Subcutaneous abdominal adipose tissue (tissue), 5 donors: ENCODE measurements around the gene IL1B.

Source experiments
- H3K27ac ChIP-seq: one replicate; pipeline ENCODE4 v1.7.0; 2013; ENCODE audit warnings: low read depth, mild to moderate bottlenecking, inconsistent platforms, low read length, moderate library complexity
- H3K27me3 ChIP-seq, 5 donors: one replicate each; pipeline ENCODE4 v1.7.0; 2013; ENCODE audit warnings: low read length in 5 of 5, inconsistent platforms in 1 of 5; ENCODE audit not compliant: control insufficient read depth in 5 of 5, insufficient read depth in 4 of 5
- H3K36me3 ChIP-seq, 5 donors: one replicate each; pipeline ENCODE4 v1.7.0; 2013; ENCODE audit warnings: low read length in 5 of 5; ENCODE audit not compliant: control insufficient read depth in 5 of 5, insufficient read depth in 5 of 5
- H3K4me1 ChIP-seq, 5 donors: one replicate each; pipeline ENCODE4 v1.7.0; 2013; ENCODE audit warnings: low read length in 5 of 5, mild to moderate bottlenecking in 3 of 5, moderate library complexity in 1 of 5; ENCODE audit not compliant: control insufficient read depth in 5 of 5, insufficient read depth in 5 of 5
- H3K4me3 ChIP-seq, 5 donors: one replicate each; pipeline ENCODE4 v1.7.0; 2013; ENCODE audit warnings: low read length in 5 of 5, low read depth in 1 of 5
- H3K9ac ChIP-seq, 5 donors: one replicate each; pipeline ENCODE4 v1.7.0; 2013; ENCODE audit warnings: low read length in 5 of 5, mild to moderate bottlenecking in 4 of 5, moderate library complexity in 3 of 5
- H3K9me3 ChIP-seq, 5 donors: one replicate each; pipeline ENCODE4 v1.7.0; 2013; ENCODE audit warnings: low read length in 5 of 5; ENCODE audit not compliant: control insufficient read depth in 5 of 5
- donor health status: healthy.
- donor health status: healthy.
- donor health status: healthy.
- donor health status: healthy.
- donor health status: healthy.

IL1B gene

DNA sequence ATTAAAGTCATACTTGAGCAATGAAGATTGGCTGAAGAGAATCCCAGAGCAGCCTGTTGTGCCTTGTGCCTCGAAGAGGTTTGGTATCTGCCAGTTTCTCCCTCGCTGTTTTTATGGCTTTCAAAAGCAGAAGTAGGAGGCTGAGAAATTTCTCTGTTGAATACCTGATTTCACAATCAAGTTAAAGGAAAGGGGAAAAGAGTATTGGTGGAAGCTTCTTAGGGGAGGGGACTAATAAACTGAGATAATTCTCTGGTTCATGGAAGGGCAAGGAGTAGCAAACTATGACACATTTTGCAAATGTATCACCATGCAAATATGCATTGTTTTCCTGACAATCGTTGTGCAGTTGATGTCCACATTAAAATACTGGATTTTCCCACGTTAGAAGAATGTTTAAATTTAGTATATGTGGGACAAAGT, at the start of gene IL1B:
Gene IL1B (minus strand): TSS at position 85 of the 423 bp plus-strand sequence. CDS start 550 bp downstream, outside the sequence.
- H3K4me1 ChIP-seq = peaks cover 4 to 48% (median 35%) of the 10 kb centered on the region in 5 donors
- no peaks in the 10 kb centered on the region for H3K36me3 ChIP-seq
- peak within 1 kb of the TSS in 1 of 5 donors; percentile 19 for H3K4me3 ChIP-seq
- H3K27ac ChIP-seq = no peak within 1 kb of the TSS
- H3K9ac ChIP-seq = peak within 1 kb of the TSS in 1 of 5 donors; percentile 1
- peaks cover 0 to 5% (median 0%) of the 10 kb centered on the region in 5 donors for H3K27me3 ChIP-seq
- H3K9me3 ChIP-seq = no peaks in the 10 kb centered on the region

DNA sequence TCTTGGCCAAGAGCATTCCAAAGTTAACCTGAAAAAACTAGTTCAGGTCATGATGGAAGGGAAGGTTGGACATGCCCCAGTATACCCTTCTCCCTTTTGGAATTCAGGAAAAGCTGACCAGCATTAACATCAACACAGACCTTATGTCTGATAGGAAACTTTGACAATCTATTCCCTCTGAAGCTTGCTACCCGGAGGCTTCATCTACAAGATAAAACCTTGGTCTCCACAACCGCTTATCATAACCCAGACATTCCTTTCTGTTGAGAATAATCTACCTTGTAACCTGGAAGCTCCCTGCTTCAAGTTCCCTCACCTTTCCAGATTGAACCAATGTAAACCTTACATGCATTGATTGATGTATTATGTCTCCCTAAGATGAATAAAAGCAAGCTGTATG, 49.7 kb upstream of the IL1B start:
- no peaks in the 10 kb centered on the region for H3K36me3 ChIP-seq
- peaks cover 0 to 5% (median 2%) of the 10 kb centered on the region in 5 donors for H3K4me1 ChIP-seq
- H3K9me3 ChIP-seq = no peaks in the 10 kb centered on the region
- H3K27ac ChIP-seq = no peak overlapping the region
- H3K27me3 ChIP-seq = no peaks in the 10 kb centered on the region
- no peak overlapping the region for H3K9ac ChIP-seq
- H3K4me3 ChIP-seq = no peak overlapping the region

DNA sequence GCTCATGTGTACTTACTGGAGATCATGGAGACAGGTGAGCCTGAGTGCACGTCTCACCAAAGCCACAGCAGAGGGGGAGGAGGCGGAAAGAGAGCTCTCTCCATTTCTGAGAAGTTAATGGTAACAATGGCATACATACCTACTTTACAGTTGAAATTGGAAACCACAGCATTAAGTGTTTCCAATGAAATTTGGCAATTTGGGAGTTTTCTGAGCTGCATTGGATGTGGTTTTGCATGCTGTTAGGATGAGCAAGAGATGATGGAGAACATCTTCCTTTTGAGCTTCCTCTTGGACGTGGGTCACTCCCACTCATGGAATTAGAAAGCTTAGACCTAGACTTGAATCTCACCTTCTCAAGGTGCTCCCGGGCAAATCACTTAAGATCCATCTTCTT, 48.9 kb upstream of the IL1B start:
- Histone ChIP-seq H3K9me3 (no peaks in the 10 kb centered on the region), H3K9ac (no peak overlapping the region), H3K27me3 (no peaks in the 10 kb centered on the region), H3K36me3 (no peaks in the 10 kb centered on the region), H3K4me3 (no peak overlapping the region), H3K4me1 (peaks cover 0 to 11% (median 9%) of the 10 kb centered on the region in 5 donors), H3K27ac (no peak overlapping the region)

DNA sequence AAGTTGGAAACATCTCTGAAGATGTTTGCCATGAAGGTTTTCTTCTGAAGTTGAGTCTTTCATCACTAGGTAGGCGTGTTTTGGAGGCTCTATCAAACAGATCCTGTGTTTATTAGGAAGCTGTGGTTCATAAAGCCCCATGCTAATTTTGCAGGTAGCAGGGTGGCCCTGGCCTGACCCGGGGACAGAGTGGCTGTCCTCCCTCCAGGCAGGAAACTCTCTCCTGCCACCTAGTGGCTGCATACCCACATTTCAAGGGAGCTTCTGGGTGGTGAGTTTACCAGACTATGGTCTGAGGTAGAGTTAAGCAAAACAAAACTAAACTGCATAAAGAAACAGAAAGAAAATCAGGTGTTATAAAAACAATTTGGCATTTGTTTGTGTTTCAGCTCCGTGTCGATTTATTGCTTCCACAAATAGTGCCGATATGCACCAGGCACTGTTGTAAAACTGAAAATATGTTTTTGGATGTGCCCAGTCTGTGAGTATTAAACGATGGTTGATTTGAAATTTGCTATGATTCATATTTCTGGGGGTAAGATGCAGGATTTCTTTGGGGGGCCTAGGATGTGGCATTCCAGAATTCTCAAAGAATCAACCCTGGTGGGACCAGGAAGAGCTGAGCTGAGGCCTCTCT, 48.4 kb upstream of the IL1B start:
- Histone ChIP-seq H3K36me3 (no peaks in the 10 kb centered on the region), H3K27me3 (no peaks in the 10 kb centered on the region), H3K9ac (no peak overlapping the region), H3K27ac (no peak overlapping the region), H3K4me3 (no peak overlapping the region), H3K9me3 (no peaks in the 10 kb centered on the region), H3K4me1 (peaks cover 0 to 16% (median 14%) of the 10 kb centered on the region in 5 donors)

DNA sequence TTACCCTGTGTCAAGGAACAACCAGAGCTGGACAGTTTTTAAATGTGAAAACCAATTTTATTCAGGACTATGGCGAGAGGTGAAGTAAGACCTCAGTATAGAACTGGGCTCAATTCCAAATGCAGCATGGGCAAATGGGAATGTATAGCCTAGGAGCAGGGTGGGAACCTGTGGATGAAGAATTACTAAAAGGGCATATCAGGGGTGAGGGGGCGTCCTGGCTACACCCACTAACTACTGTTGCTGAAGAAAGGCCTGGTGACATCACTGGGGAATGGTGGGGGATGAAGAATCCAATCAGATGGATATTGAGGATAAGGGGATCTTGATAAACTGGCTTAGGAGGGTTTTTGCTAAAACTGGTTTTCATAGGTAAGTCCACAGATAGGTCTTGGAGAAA, 47.1 kb upstream of the IL1B start:
- H3K9me3 ChIP-seq = no peaks in the 10 kb centered on the region
- H3K27me3 ChIP-seq = no peaks in the 10 kb centered on the region
- no peak overlapping the region for H3K9ac ChIP-seq
- H3K27ac ChIP-seq = no peak overlapping the region
- H3K36me3 ChIP-seq = no peaks in the 10 kb centered on the region
- peaks cover 0 to 17% (median 14%) of the 10 kb centered on the region in 5 donors for H3K4me1 ChIP-seq
- no peak overlapping the region for H3K4me3 ChIP-seq

DNA sequence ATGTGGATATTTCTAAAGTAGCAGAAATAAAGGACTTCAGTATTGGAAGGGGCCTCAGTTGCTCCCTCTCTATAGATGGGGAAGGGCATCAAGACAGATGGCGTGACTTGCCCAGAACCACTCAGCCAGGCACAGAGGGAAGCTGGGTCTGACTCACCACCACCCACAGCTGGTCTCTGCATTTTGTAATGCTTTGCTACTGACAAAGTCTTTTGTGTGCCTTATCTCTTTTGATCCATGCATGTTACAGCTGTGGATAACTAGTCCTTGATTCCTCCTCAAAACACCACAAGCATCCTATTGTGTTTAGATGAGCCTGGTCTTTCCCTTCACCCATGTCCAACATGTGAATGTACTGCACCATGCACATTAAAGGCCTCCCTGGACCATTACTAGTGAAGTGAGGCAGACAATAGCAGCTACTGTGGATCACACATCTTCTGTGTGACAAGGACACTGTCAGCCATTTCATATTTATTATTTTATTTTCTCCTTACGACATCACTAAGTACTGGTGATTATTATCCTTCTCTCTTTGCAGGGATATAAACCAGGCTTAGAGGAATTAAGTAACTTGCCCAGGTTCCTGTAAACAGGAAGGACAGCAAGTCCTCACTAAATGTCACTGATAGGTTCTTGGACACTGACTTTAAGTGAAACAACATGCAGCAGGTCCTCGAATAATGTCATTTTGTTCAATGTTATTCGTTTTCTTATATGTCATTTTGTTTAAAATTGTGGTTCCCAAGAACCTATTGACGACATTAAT, 44.8 kb upstream of the IL1B start:
- H3K27ac ChIP-seq = no peak overlapping the region
- peaks cover 0 to 17% (median 14%) of the 10 kb centered on the region in 5 donors for H3K4me1 ChIP-seq
- no peak overlapping the region for H3K4me3 ChIP-seq
- no peaks in the 10 kb centered on the region for H3K27me3 ChIP-seq
- no peaks in the 10 kb centered on the region for H3K9me3 ChIP-seq
- no peak overlapping the region for H3K9ac ChIP-seq
- no peaks in the 10 kb centered on the region for H3K36me3 ChIP-seq

DNA sequence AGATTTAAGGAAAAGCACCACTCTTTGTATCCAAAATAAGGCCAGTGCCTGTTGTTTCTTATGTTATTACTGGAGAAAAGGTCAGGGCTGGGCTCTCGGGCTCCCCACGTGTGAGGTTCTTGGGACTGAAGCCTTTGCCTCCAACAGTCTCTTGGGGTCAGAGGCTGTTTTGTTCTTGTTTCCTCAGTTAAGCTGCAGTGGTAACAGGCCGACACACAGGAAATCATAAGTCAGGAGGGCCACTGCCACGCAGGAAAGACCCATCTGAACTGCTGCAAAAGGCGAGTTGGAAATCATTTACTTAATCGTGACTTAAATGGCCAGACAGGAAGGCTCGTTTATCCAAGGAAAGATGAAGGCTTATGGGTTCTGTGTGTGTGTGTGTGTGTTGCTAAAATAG, 44.1 kb upstream of the IL1B start:
- H3K36me3 ChIP-seq = no peaks in the 10 kb centered on the region
- no peaks in the 10 kb centered on the region for H3K9me3 ChIP-seq
- no peaks in the 10 kb centered on the region for H3K27me3 ChIP-seq
- peak overlapping the region in 3 of 5 donors; percentile 6 to 32 (median 23) for H3K4me3 ChIP-seq
- no peak overlapping the region for H3K27ac ChIP-seq
- H3K4me1 ChIP-seq = peaks cover 0 to 17% (median 14%) of the 10 kb centered on the region in 5 donors
- H3K9ac ChIP-seq = no peak overlapping the region

DNA sequence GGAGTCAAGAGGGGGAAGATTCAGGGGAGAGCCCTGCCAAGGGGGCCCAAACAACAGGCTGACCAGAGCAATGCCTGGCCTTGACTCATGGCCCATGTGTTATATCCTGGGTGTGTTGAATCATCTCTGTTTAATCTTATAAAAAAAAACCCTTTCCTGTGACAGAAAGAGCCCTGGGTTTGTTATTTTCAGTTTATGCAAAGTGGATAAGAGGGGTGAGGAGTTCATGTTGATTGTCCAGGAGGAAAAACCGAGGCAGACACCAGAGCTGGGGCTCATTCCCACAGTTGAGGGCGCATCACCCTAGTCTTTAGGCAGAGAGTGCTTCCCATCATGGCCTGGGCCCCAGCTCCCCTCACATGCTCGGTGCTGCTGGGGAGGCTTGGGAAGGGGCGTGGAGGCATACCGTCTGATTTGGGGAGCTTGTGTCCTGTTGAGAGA, 43.5 kb upstream of the IL1B start:
- H3K9ac ChIP-seq = no peak overlapping the region

DNA sequence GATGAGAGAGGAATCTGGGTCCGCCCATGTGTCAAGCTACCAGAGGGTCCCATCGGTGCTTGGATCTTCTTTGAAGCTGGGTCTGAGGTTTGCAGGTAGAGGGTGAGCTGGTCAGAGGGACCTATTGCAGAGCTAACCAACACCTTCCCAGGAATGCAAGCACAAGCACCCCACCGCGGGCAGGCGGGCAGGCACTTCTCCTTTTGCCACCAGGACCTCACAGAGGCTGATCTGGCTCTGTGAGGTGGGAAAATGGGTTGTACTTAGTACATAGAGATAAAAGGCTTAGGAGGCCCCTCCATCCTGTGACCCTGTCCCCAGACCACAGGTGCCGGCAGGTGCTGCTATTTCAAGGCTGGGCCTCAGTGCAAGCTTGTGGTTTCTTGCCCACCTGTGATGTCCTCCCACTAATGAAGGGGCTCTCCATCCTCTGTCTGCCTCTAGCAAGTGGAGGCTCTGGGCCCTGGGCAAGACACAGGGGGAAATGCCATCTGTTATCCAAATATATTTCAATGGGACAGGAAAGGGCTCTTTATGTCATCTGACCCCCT, 43.0 kb upstream of the IL1B start:
- Histone ChIP-seq H3K9me3 (no peaks in the 10 kb centered on the region), H3K27me3 (no peaks in the 10 kb centered on the region), H3K9ac (no peak overlapping the region), H3K27ac (no peak overlapping the region), H3K4me3 (no peak overlapping the region), H3K4me1 (peaks cover 0 to 17% (median 14%) of the 10 kb centered on the region in 5 donors), H3K36me3 (no peaks in the 10 kb centered on the region)

More for the DNA sequence above, 43.5 kb upstream of the IL1B start:
- no peak overlapping the region for H3K27ac ChIP-seq
- H3K36me3 ChIP-seq = no peaks in the 10 kb centered on the region
- H3K9me3 ChIP-seq = no peaks in the 10 kb centered on the region
- peak overlapping the region in 2 of 5 donors; percentile 6 to 32 for H3K4me3 ChIP-seq
- H3K27me3 ChIP-seq = no peaks in the 10 kb centered on the region
- H3K4me1 ChIP-seq = peaks cover 0 to 17% (median 14%) of the 10 kb centered on the region in 5 donors

- Histone ChIP-seq H3K4me3 (no peak overlapping the region), H3K9me3 (no peaks in the 10 kb centered on the region), H3K36me3 (no peaks in the 10 kb centered on the region), H3K27me3 (no peaks in the 10 kb centered on the region), H3K27ac (no peak overlapping the region), H3K9ac (no peak overlapping the region), H3K4me1 (peaks cover 0 to 17% (median 14%) of the 10 kb centered on the region in 5 donors)
Observed at GRCh38 chr2:112877423-112877822, 40.8 kb upstream of the IL1B start.
